ENCODE results near the gene BACH2.
"Not testable (repeated sequence)": the region's sequence is repeated elsewhere in the genome, so short reads cannot be mapped to it uniquely, and the experiment has no call there.

The BACH2 gene

DNA sequence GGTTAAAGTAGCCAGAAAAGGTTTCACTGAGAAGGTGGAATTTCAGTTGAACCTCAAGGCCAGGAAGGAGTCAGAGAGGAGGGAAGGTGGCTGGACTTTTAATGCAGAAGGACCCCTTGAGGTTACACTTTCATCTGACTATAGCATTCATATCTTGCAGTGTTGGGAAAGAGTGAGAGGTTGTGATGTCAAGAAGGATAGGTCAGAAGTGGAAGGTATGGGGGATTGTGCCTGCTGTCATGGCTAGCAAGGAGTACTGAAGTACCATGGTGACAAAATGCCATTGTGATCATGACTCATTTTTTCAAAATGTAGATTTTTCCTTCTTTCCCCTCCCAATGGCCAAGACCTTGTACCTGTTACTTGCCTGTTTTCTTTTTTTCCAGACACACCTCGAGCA, 5.2 kb upstream of the BACH2 start:
- DNase-seq = no peak

DNA sequence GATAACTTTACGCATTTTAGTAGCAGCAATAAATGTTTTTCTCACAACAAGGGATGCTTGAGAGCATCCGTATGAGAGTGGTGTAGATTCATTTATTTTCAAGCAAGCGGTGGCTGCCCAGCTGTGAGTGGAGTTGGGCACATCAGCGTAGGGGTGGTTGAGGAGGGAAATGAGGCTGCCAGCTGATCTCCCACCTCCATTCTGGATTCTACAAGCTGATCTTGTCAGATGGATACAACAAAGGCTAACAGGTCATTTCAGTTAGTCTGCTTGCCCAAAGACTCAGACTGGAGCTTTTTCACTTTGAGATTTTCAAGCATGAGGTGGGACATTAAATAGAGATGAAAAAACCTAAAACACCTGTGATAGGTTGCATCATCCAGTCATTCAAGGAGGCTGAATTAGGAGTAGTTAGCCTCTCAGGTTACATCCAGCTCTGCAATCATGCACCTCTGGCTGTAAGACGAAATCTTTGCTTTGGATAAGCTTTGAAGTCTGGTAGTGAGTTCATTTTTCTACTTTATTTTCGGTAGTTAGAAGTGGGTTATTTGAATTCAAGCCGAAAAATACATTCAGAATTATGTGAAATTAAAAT, 1.9 kb upstream of the BACH2 start:
- no peak for DNase-seq

DNA sequence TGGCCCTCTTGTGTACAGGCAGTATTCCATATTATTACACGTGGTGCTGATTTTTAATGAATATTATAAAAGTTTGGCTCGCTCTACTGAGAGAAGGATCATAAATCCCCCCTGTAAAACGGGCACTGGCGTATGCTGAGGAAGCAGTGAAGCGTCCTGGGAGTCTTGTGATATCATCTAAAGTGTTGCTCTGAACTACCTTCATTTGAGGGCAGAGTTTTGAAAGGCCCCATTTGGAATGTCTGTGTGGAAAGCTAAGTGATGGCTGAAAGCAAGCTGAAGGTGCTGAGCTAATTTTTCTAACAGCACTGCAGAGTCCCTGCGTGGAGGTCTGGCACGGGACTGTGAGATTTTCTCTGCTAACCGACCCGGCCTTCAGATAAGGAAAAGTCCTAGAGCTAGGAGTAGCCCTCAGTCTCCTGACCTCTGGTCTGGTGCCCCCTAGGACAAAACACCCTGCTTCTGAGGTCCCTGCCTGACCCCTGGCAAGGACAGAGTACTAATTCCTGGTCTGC, 1.3 kb upstream of the BACH2 start:
- DNase-seq = no peak

DNA sequence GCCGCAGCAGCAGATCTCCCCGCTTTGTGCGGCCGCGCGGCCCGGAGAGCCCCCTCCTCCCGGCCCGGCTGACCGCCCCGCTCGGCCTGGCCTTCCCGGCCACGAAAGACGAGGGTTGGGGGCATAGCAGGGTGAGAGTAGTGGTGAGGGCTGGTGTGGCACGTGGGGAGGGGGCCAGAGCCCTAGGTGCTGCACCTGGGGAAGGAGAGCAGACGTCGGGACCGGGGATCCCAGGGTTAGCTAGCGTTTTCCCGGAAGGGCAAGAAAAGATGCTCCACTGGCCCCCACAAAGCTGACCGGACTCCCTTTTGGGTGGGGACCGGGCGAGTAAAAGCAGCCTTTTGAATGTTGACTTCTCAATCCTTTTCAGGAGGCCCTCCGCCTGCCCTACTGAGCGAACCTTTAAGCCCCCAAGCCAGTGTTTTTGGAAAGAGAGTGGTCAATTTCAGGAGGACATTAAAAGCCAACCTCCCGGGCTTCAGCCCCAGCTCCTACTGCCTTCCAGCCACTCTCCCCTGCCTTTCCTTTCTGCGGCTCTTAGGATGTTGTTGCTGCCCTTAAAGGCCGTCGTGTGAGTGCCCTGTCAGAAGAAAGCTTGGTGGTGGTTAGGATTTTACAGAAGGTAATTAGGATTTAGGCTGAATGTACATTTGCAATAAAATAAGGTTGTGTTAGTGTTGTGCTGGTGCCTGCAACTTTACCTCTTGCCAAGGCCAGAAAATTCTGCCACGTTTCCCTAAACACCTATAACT, 648 bp upstream of the BACH2 start:
- no peak for DNase-seq

DNA sequence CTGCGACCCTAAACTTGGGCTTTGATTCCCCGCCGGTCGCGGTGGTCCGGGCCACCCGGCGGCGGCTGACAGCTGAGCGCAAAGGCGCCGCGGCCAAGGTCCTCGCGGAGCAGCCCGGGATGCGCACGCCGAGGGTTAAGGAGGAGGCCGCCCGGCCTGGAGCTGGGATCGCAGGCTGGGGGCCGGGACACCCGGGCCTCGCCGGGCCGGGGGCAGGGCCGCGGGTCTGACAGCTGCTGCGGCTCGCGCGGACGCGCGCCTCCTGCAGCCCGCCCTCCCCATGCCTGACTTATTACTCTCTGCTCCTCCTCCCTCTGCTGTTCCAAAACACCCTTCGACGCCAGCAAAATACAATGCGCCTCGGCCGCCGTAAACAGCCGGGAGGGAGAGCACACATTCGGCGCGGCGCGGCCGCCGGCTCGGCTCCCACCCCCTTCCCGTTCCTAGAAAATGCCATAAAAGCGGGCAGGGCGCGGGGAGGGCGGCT, 746 bp downstream of the BACH2 start:
- peak; percentile 58 for DNase-seq

DNA sequence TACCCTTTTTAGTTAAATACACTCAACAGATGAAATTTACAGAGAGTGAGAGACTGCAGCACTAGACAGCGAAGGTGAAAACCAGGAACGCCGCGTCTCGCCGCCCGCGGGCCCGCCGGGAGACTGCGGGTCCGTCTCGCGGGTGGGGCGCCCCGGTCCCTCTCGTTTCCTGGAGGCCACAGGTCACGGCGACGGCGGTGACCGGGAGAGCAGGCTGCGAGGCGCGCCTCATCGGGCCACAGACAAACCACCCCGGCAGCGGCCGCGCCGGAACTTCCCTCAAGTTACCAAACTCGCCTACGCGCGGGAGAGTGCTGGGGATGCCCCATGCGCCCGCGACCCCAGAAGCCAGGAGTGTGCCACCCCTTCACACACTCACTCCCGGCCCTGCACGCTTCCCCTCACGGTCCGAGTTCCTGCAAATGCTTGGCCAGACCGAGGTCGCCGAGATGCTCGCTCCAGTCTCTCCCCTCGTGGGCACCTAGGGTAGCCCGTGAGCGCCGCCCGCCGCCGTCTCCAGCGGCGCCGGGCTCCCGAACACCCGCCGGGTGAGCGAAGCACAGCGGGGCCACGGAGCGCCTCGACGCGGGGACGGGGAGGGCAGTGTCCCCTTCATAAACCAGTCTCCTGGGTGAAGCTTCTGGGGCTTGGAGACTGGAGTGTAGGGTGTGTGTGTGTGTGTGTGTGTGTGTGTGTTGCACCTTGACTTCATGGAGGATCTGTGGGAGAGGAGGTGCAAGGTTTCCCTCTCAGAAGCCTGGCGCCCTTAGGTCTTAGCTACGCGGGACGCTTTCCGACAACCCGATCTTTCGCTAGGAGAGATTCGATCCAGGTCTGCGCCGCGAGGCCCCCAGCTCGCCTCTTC, 1.4 kb downstream of the BACH2 start:
- DNase-seq = peak; percentile 34

DNA sequence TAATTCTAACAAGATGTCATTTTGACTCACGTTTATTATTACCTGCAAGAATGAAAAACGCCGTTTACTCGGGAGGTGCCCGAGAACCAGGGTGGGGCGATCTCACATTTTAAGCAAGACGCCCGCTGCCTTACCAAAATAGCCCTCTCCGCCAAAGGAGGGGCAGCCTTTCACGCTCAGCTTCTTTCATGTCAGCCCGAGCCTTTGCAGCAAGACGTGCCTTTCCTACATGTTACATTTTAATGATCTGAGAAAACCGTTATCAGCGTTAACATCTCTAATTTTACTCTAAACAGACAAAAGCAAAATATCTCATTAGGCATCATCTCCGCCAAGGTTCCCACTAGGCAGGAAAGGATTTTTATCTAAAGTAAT, 2.0 kb downstream of the BACH2 start:
- no peak for DNase-seq

DNA sequence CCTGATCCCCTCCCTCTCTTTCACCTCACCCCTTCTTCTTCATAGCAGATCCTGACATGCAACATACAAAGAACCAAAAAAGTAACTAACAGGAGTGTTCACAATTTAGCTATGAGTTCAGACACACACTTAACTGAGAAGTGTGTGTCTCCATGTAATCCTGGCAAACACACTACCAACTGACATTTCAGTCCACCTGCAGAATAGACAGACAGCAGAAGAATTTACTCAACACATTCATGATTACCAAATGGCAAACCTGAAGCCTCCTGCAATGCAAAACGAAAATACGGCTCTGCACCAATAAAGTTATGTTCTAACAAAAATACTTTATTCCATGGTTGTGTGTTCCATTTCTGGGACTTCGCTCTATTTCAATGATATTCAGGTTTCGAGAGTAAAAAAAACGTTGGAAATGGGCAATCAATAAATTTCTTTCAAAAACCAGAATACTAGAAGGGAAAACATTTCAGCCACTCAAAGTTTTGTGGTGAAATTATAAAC, 2.6 kb downstream of the BACH2 start:
- DNase-seq = no peak

DNA sequence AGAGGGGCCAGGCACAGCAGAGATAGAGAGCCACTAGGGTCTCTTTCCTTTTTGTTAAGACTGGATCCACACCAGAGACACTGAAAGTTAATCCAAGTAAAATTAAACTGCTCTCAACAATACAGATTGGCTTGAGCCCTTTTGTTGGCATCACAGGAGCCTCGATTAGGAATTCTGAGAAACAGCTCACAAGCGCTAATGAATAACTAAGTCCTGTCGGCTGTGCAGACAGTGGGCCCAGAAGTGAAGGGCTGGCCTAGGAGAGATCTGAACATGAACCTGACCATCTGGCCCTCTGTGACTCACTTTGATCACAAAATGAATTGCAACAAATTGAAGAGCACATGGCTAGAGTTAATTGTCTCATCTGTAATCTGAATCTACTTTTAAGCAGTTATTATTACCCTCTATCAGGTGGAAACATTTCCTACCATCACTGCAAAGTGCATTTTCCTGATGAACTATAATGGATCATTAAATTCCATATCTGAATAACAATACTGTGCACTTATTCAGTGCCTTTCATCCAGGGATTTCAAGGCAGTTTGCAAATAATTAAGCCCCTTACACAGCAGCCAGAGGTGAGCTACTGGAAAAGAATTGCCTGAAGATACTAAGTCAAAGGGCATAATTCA, 3.2 kb downstream of the BACH2 start:
- DNase-seq = no peak

DNA sequence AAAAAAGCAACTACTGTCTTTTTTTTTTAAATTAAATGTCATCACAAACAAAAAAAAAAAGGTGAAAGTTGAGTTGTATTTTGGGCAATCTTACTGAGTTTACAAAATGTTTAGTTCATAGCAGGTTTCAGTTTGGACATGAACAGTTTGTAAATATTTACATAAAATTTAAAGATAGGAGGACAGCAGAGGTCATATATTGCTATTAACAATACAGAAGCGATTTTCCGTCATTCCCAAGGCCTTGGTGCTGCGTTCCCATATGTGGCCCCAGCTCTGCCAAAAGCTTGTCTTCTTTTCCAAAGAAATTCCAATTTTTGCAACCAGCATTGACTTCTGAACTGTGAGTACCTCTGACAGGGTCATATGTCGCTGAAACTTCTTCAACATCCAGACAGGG, 5.1 kb downstream of the BACH2 start:
- no peak for DNase-seq

DNA sequence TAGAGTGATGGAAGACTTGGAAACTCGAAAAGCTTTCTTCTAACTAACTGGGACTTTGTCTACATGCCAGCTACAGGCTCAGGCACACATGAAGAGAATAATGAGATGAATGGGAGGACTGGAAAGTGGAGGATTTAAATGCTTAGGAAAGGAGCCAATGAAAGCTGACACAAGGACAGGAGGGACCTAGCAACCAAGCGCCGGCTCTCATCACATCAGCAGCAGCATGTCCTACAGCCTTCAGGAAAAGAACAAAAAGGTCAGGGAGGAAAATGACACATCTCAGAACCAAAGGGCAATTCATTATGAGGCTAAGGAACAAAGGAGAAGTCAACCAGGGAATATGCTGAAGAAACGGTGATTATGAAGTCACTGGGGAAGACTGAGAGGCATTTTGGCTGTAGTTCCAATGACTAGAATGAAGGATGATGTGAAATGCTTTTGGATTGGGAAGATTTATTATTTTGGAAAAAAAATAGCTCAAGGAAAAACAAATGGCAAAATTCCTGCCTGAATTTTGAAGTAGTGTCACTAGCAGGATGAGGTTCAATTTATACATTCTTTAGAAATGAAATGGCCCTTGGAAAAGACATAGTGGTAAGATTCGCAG, 5.7 kb downstream of the BACH2 start:
- no peak for DNase-seq

DNA sequence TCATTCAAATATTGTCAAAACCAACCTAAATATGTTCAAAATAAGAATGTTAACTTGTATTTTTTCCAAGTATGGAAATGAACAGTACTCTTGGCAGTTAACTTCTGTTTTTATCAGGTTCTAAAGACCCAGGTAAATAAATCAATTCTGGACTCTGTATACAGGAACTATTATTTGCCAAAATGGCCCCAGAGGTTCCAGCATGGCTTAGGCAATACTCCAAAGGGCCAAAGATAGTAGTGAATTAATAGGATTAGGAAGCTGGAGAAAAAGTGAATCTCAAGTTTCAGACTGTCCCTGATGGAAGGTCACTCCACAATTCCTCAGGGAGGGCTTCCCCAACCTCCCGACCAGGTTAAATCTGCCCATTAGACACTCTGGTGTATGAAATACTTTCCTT, 6.7 kb downstream of the BACH2 start:
- no peak for DNase-seq

DNA sequence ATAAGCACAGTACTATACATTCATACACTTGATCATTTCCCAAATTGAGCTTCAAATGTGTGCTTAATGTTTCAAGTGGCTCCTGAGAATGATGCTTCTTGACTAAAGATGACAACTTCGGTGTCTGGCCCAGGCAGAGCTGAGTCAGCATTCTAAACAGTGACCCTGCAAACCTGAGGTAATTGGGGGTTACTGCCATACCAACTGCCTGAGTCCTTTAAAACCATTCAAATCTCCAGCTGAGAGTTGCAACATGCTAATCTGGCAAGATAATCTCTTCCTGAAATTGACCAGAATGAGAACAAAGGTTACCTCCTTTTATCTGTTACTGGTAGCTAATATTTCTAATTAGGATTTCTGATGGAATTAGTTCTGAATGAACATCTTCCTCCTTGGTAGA, 8.2 kb downstream of the BACH2 start:
- no peak for DNase-seq

DNA sequence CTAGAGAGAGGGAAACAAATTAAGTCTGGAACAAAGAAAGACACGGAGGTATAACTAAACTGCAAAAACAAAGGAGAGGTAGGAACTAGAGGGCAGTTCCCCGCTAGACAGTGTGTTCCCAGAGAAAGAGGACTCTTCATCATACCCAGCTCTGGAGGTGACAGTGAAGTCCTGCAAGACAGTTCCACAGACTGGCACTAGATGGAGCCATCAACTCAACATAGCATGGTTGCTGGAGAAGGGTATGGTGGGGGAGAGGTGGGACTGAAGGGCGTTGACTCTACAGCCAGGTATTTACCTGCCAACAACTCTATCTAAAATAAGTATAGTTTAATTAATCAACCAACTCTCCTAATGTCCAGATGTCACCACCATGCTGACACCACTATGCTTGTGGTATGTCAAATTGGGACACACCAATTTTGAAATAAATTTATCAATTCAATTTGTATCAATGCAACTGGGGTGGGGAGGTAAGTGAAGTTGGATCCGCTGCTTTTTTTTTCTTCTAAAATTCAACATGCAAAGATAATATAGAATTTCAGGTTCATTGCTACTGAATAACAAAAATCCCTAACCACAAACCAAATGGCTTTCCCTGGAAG, 9.7 kb downstream of the BACH2 start:
- peak; percentile 28 for DNase-seq

DNA sequence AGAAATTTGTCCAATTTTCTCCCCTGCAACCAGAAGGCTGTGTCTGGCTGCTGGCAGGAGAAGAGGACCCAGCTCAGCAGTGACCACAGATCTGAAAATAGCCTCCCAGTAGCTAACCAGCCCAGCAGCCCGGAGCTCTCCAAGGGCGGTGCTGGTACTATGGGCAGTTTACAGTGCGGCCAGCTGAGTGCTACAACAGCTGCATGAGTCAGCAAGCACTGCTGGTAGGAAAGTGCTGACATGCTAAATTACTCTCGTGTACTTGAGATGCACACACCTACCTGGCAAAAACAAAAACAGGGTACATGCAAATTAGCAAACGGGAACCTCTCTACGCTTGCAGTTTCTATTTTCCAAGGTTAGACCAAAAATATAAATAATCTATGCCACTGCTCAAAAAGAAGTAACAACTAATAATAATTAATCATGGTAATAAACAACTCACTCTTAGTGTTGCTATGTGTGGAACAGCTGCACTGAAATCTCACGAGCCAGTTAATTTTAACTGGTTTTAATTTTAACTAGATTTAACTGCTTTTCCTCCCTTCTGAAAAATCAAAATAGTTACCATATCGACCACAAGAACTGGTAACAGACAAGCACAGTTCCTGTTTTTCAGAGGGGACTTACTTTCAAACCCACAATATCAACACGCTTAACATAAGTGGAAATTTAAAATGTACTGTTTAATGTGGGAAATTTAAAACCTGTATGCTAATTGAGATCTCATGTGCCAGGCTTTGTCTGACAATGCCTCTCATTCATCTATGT, 10.8 kb downstream of the BACH2 start:
- DNase-seq = peak; percentile 10

DNA sequence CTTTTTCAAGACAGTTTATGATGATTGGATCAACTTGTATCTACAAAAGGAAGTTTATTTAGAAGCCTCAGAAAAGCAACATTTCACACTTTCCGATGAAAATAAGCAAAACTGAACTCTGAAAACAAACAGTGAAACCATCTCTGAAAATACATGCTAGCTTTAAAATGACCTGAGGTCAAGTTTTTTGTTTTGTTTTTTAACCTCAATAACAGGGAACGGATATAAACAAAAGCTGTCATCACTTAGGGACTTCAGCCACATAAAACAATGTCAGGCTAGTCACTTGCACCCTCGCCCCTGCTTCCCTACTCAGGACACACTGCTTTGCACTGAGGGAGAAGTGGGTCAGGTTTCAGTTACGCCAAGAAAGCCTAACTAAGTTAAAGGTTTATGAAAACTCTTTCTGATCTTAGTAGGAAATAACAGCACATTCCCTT, 11.6 kb downstream of the BACH2 start:
- no peak for DNase-seq

DNA sequence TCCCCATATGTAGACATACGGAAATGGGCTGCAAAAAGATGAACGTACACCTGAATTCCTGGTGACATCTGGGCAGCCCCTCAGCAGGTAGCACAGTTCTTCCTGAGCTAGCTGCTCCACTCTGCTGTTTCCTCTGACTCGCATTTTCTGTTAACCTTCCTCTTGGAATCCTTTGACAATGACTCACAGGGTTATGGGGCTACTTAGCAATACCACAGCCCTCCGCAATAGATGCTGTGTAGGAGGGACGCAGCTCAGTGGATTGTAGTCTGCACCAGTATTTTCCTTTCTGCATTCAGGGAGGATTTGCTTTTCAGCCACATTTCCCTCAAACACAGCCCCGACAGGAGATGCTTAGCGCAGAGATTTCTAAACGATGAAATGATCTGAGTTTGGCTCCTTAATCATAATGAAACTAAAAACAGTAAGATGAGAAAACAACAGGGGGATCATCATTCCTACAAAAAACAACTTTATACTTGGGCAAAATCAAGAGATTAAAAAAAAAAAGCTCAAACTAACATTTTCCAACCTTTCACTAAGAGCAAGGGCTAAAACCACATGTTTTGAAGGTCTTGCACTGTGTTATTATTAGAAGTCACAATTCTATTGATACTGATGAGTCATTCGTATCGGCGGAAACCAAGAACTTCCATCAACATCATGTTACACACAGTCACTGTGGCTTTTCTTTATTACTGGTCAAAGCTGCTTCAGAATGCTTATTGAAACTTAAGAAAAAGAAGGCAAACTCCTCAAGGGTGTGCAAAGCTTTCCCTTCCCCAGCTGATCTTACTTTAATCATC, 12.2 kb downstream of the BACH2 start:
- no peak for DNase-seq

DNA sequence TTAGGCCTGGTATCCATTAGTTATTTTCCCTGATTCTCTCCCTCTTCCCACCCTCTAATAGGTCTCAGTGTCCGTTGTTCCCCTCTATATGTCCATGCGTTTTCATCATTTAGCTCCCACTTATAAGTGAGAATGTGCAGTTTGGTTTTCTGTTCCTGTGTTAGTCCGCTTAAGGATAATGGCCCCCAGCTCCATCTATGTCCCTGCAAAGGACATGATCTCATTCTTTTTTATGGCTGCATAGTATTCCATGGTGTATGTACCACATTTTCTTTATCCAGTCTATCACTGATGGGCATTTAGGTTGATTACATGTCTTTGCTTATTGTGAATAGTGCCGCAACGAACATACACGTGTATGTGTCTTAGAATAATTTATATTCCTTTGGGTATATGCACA, 14.4 kb downstream of the BACH2 start:
- not testable (repeated sequence) for DNase-seq

DNA sequence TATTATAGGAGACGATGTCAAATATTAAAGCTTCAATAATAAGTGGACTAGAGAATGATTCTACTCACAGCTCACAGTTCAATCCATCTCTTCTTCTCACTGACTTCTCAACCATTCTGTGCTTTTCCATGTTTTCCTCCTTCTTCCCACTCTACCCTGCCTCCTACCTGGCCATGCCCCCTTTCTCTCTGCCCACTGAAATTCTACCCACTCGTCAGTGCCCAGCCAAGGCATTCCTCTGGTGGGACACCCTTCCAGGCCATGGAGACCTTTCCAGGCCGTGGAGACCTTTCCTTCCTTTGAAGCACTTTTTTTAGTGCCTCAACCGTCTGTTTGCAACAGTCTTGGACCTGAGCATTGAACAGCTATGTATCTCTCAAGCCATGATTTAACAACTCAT, 18.5 kb downstream of the BACH2 start:
- no peak for DNase-seq

DNA sequence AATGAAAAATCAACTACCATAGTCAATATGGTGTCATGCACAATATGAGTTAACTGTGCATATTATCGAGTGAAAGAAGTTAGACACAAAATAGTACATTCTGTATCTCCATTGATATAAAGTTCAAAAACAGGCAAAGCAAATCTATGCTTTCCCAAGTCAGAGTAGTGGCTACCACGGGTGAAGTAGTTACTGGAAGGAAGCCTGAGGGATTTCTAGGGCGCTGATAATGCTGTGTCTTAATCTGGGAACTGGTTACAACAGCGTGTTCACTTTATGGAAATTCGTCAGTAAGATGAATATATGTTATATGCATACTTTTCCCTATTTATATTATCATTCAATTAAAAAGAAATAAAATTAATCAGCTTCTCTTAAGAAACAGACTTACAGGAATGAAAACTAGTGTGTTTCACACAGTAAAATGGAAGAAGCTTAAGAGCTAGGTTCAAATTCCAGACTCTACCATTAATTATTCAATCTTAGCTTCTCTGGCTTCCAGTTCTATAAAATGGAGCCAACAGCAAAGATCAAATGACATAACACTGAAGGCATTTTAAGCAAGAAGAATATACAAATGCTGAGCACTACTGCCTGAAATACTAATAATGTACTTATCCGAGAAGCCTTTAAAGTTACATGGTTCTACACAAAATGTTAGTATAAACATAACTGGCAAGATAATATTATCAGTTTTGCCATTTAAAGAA, 19.2 kb downstream of the BACH2 start:
- DNase-seq = no peak
